HepG2 (cell line): ENCODE measurements around the gene MRPL54. TPM values are rescaled to one million over a fixed set of nuclear protein-coding genes. Genes with fewer than 3 reads are reported as not detected.

Experiments used
- ATAC-seq: fragments of 200-7000 bp; cut with Tn5 transposase; 3 replicates; pipeline ENCODE4 v1.9.1; 2020; ENCODE audit warnings: mild to moderate bottlenecking, moderate library complexity
- BruUV-seq: library from RNA; stranded (reverse); fragments of 400-500 nt; replicated peaks from 2 replicates; lab custom pipeline; 2021; lab: Mats Ljungman, UMichigan
- CTCF ChIA-PET: fragments of 300-600 bp; formaldehyde crosslinking; extraction: SDS; loops from one replicate; lab custom pipeline; 2021; ENCODE audit warnings: low total read pairs, inconsistent platforms, low intra/inter-chr PET ratio; lab: Yijun Ruan, JAX
- POLR2A ChIA-PET: fragments of 350-600 bp; sonication (Branson Sonifier 250); formaldehyde crosslinking; loops from one replicate; lab custom pipeline; 2020; ENCODE audit warnings: antibody characterized with exemption, inconsistent platforms; lab: Yijun Ruan, JAX
- DNase-seq: peaks from one replicate; pipeline ENCODE4 v3.0.0-alpha.2; 2015; ENCODE audit warnings: low spot score
- FAIRE-seq: peaks from 3 replicates; lab custom pipeline; 2011; peaks lifted over from hg19 to GRCh38; lab: Jason Lieb, UNC
- H2AFZ ChIP-seq: one replicate; pipeline ENCODE4 v1.6.1; 2011; ENCODE audit warnings: low read length, inconsistent platforms
- H3K27ac ChIP-seq: fragments of 300-600 bp; 3 replicates; pipeline ENCODE4 v1.8.0; 2011; ENCODE audit warnings: mixed run types, mild to moderate bottlenecking, mixed read lengths, low read length, inconsistent platforms; ENCODE audit not compliant: insufficient read depth; ENCODE audit errors: extremely low read length
- H3K27me3 ChIP-seq, 2 experiments: fragments of 200-600 bp in 1 of 2; 2 replicates in 1 of 2; 3 replicates in 1 of 2; pipeline versions ENCODE4 v1.6.0 to v1.8.0; 2011; ENCODE audit warnings: low read length in 2 of 2, mild to moderate bottlenecking in 2 of 2, moderate library complexity in 2 of 2, inconsistent platforms in 1 of 2; ENCODE audit not compliant: insufficient read depth in 2 of 2, control insufficient read depth in 1 of 2
- H3K36me3 ChIP-seq, 2 experiments: fragments of 200-600 bp in 1 of 2; replicated peaks in 1 of 2; 2 replicates in 1 of 2; 3 replicates in 1 of 2; pipeline versions ENCODE4 v1.5.1 to v1.8.0; 2011; ENCODE audit warnings: low read length in 2 of 2, inconsistent platforms in 1 of 2; ENCODE audit not compliant: insufficient read depth in 2 of 2, control insufficient read depth in 1 of 2
- H3K4me1 ChIP-seq: 2 replicates; pipeline ENCODE4 v1.5.1; 2012; ENCODE audit warnings: low read length, inconsistent platforms; ENCODE audit not compliant: insufficient read depth
- H3K4me2 ChIP-seq: 2 replicates; pipeline ENCODE4 v1.6.0; 2011; ENCODE audit warnings: low read depth, low read length, inconsistent platforms
- H3K4me3 ChIP-seq, 3 experiments: fragments of 200-600 bp in 1 of 3; sonication (generic), shearing (Covaris generic) in 1 of 3; replicated peaks in 1 of 3; 2 replicates each; pipeline ENCODE4 v1.5.1; 2011 to 2016; ENCODE audit warnings: low read length in 3 of 3, inconsistent platforms in 2 of 3, low read depth in 2 of 3, mild to moderate bottlenecking in 2 of 3, control low read depth in 1 of 3, mixed read lengths in 1 of 3; ENCODE audit not compliant: insufficient read depth in 1 of 3
- H3K79me2 ChIP-seq: one replicate; pipeline ENCODE4 v1.6.1; 2011; ENCODE audit warnings: low read length, inconsistent platforms; ENCODE audit not compliant: insufficient read depth
- H3K9ac ChIP-seq: 2 replicates; pipeline ENCODE4 v1.6.0; 2011; ENCODE audit warnings: mild to moderate bottlenecking, low read depth, low read length, inconsistent platforms; ENCODE audit not compliant: insufficient read depth
- H3K9me3 ChIP-seq: 2 replicates; pipeline ENCODE4 v1.5.1; 2012; ENCODE audit warnings: mild to moderate bottlenecking, low read length
- H4K20me1 ChIP-seq: 2 replicates; pipeline ENCODE4 v1.6.0; 2011; ENCODE audit warnings: inconsistent platforms, mild to moderate bottlenecking, low read length, moderate library complexity; ENCODE audit not compliant: insufficient read depth
- CHD4 ChIP-seq: fragments of 200-600 bp; sonication (generic); IDR thresholded peaks from 2 replicates; pipeline ENCODE4 v1.7.0; 2017; ENCODE audit warnings: mild to moderate bottlenecking, low read length, borderline replicate concordance
- KAT8 ChIP-seq: IDR thresholded peaks from 2 replicates; pipeline ENCODE4 v1.6.1; 2016; ENCODE audit warnings: missing genetic modification reagents, missing compliant biosample characterization
- KDM1A ChIP-seq: IDR thresholded peaks from 2 replicates; pipeline ENCODE4 v1.6.1; 2016; ENCODE audit warnings: missing compliant biosample characterization
- NFIC ChIP-seq: IDR thresholded peaks from 2 replicates; pipeline ENCODE4 v1.6.1; 2012; ENCODE audit warnings: mild to moderate bottlenecking, low read length, inconsistent platforms
- ZKSCAN1 ChIP-seq: fragments of 150-350 bp; IDR thresholded peaks from 2 replicates; pipeline ENCODE4 v1.6.1; 2014; ENCODE audit warnings: low read length
- ZMYM3 ChIP-seq: sonication (generic); formaldehyde crosslinking; IDR thresholded peaks from 2 replicates; pipeline ENCODE4 v1.5.1; 2020; ENCODE audit warnings: mild to moderate bottlenecking, missing genetic modification reagents
- ZNF432 ChIP-seq: sonication (generic); formaldehyde crosslinking; IDR thresholded peaks from 2 replicates; pipeline ENCODE4 v1.5.0; 2020; ENCODE audit warnings: missing genetic modification reagents, mild to moderate bottlenecking, borderline replicate concordance
- ZNF563 ChIP-seq: sonication (generic); formaldehyde crosslinking; IDR thresholded peaks from 2 replicates; pipeline ENCODE4 v1.8.0; 2022; ENCODE audit warnings: mild to moderate bottlenecking, moderate library complexity, missing genetic modification reagents
- ZSCAN9 ChIP-seq: IDR thresholded peaks from 2 replicates; pipeline ENCODE4 v1.6.1; 2016; ENCODE audit warnings: borderline replicate concordance
- WGBS: methylation state at CpG from one replicate; pipeline ENCODE4 v1.1.6; 2017; ENCODE audit warnings: low lambda C conversion rate; 5-methylcytosine and 5-hydroxymethylcytosine counted together
- in situ Hi-C: cut with HindIII; loops from 2 replicates; pipeline ENCODE4 v1.10.0; 2017; ENCODE audit warnings: low pct_unique_long_range_greater_than_20kb; ENCODE audit not compliant: extremely low pct_ligation_motif_present
- intact Hi-C: fragments of 100-400 bp; cut with micrococcal nuclease; formaldehyde crosslinking; loops from one replicate; pipeline ENCODE4 v1.10.0; 2022; ENCODE audit not compliant: unreplicated experiment
- polyA plus RNA-seq, 8 experiments: library from polyadenylated mRNA; depleted of rRNA in 3 of 8; stranded (reverse) in 7 of 8; unstranded in 1 of 8; fragments of >200 nt; fragmentation: Illumina TruSeq in 4 of 8; extraction: Trizol in 4 of 8; gene quantifications; 2 replicates each; pipeline versions ENCODE4 v1.2.1 to v1.2.3, GENCODE V29; 2011 to 2016; ENCODE audit warnings: low read depth in 4 of 8, missing spikeins in 1 of 8, mixed read lengths in 1 of 8; ENCODE audit not compliant: insufficient read depth in 1 of 8
- total RNA-seq, 5 experiments: library from RNA; depleted of rRNA; stranded (reverse); fragments of >200 nt; fragmentation: Illumina TruSeq; extraction: Trizol; gene quantifications; 2 replicates each; pipeline ENCODE4 v1.2.3, GENCODE V29; 2016; ENCODE audit warnings: low read depth in 1 of 5
- TF ChIP-seq, protein P1 (sequence below): sonication (generic); formaldehyde crosslinking; IDR thresholded peaks from 2 replicates; pipeline ENCODE4 v1.5.0; 2020; ENCODE audit warnings: missing genetic modification reagents
- TF ChIP-seq, protein P2 (sequence below): sonication (generic); formaldehyde crosslinking; IDR thresholded peaks from 2 replicates; pipeline ENCODE4 v1.4.0; 2020; ENCODE audit warnings: missing genetic modification reagents
- TF ChIP-seq, protein P3 (sequence below): sonication (generic); formaldehyde crosslinking; IDR thresholded peaks from 2 replicates; pipeline ENCODE4 v1.4.0; 2020; ENCODE audit warnings: missing genetic modification reagents, mild to moderate bottlenecking, borderline replicate concordance

The MRPL54 gene
- total and polyA plus RNA-seq, 2 of the 13 experiments (the other 11 are each of a cell fraction or from before 2014, with no cell fraction given) = 36.8 to 66.9 TPM

DNA sequence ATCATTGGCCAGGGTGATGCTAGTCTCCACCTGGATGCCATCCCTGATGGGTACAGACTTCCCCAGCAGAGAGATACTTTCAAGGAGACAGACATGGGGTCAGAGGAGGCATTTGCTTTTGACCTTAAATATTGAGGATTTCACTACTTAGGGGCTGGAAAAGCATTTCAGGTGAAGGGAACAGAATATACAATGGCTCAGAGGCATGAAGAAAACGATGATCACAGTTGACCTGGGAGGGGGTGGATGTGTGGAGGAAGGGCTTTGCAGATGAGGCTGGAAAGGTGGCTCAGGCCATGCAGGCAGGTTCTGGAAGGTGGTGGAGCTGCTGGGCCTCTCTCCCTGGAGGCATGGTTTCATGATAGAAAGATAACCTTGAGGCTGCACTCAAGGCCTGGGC, 19.8 kb downstream of the MRPL54 start:
- BruUV-seq = no TSS peak
- FAIRE-seq (no peak), ATAC-seq (no peak), DNase-seq (no peak)
- intact Hi-C loops (no loop called here), in situ Hi-C loops (no loop called here)
- TF ChIP-seq ZKSCAN1 (peak; percentile 54; the same call in 1 of the 2 replicates), ZMYM3 (CRISPR knock-in tag) (peak; percentile 60), CHD4 (0 out of 2 replicates have a peak, but pooled peaks have one; percentile 21), ZNF563 (CRISPR knock-in tag) (no peak), KDM1A (CRISPR knock-in tag) (0 out of 2 replicates have a peak, but pooled peaks have one; percentile 23)
- TF ChIP-seq, protein P1, sequence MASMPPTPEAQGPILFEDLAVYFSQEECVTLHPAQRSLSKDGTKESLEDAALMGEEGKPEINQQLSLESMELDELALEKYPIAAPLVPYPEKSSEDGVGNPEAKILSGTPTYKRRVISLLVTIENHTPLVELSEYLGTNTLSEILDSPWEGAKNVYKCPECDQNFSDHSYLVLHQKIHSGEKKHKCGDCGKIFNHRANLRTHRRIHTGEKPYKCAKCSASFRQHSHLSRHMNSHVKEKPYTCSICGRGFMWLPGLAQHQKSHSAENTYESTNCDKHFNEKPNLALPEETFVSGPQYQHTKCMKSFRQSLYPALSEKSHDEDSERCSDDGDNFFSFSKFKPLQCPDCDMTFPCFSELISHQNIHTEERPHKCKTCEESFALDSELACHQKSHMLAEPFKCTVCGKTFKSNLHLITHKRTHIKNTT (CRISPR knock-in tag) = no peak
- peaks cover 18% of the 10 kb centered on the region for H3K9me3 ChIP-seq
- H2AFZ ChIP-seq = no peak overlapping the region
- H3K36me3 ChIP-seq = no peaks in the 10 kb centered on the region
- H3K79me2 ChIP-seq = no peaks in the 10 kb centered on the region
- no peak overlapping the region for H3K4me3 ChIP-seq
- CTCF ChIA-PET = no interaction called here
- no peak overlapping the region for H3K9ac ChIP-seq
- H3K4me1 ChIP-seq = 0 out of 2 replicates have a peak, but pooled peaks cover 5% of the 10 kb centered on the region
- no peaks in the 10 kb centered on the region for H4K20me1 ChIP-seq
- peaks cover 8 to 33% of the 10 kb centered on the region in 2 experiments; a peak in 4 of 5 replicates for H3K27me3 ChIP-seq
- POLR2A ChIA-PET = no interaction called here
- 0% methylated on average over 1 of the region's 1 CpG for WGBS
- H3K4me2 ChIP-seq = no peak overlapping the region
- no peak overlapping the region for H3K27ac ChIP-seq

DNA sequence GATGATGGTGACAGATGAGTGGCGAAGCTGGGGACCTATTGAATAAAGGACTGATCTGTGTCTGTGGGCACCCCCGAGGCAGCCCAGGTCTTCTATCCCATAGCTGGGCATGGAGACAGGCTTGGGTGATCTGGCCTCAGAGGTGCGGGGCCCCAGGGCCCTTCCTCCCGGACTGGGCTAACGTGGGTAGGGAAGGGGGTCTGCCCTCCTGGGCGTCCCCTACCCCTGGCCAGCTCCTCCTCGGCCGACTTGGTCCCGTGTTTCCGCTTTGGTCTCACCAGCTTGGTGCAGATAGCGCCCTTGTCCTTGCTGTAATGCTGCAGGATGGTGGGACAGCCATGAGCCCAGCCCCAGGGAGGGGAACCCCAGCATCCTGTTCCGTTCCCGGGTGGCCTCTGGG, 20.4 kb downstream of the MRPL54 start:
- BruUV-seq = no TSS peak
- no peak for TF ChIP-seq ZSCAN9 (CRISPR knock-in tag)
- TF ChIP-seq, protein P2, sequence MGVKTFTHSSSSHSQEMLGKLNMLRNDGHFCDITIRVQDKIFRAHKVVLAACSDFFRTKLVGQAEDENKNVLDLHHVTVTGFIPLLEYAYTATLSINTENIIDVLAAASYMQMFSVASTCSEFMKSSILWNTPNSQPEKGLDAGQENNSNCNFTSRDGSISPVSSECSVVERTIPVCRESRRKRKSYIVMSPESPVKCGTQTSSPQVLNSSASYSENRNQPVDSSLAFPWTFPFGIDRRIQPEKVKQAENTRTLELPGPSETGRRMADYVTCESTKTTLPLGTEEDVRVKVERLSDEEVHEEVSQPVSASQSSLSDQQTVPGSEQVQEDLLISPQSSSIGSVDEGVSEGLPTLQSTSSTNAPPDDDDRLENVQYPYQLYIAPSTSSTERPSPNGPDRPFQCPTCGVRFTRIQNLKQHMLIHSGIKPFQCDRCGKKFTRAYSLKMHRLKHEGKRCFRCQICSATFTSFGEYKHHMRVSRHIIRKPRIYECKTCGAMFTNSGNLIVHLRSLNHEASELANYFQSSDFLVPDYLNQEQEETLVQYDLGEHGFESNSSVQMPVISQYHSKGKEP (CRISPR knock-in tag) = no peak
- TF ChIP-seq KAT8 (CRISPR knock-in tag) = no peak
- TF ChIP-seq ZNF432 (CRISPR knock-in tag) = no peak
- TF ChIP-seq NFIC = no peak
- TF ChIP-seq, protein P3, sequence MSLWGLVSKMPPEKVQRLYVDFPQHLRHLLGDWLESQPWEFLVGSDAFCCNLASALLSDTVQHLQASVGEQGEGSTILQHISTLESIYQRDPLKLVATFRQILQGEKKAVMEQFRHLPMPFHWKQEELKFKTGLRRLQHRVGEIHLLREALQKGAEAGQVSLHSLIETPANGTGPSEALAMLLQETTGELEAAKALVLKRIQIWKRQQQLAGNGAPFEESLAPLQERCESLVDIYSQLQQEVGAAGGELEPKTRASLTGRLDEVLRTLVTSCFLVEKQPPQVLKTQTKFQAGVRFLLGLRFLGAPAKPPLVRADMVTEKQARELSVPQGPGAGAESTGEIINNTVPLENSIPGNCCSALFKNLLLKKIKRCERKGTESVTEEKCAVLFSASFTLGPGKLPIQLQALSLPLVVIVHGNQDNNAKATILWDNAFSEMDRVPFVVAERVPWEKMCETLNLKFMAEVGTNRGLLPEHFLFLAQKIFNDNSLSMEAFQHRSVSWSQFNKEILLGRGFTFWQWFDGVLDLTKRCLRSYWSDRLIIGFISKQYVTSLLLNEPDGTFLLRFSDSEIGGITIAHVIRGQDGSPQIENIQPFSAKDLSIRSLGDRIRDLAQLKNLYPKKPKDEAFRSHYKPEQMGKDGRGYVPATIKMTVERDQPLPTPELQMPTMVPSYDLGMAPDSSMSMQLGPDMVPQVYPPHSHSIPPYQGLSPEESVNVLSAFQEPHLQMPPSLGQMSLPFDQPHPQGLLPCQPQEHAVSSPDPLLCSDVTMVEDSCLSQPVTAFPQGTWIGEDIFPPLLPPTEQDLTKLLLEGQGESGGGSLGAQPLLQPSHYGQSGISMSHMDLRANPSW (CRISPR knock-in tag) = no peak

More for the DNA sequence above, 20.4 kb downstream of the MRPL54 start:
- no peak for FAIRE-seq
- CTCF ChIA-PET = interaction anchor here (1.3 to 1.4 kb wide), 2 partner anchors 39 to 66 kb away, joined by 3 to 5 read pairs; no protein-coding TSS in a partner anchor
- ATAC-seq = no peak
- Histone ChIP-seq H4K20me1 (no peaks in the 10 kb centered on the region), H3K9me3 (peaks cover 18% of the 10 kb centered on the region), H2AFZ (no peak overlapping the region), H3K4me1 (0 out of 2 replicates have a peak, but pooled peaks cover 5% of the 10 kb centered on the region), H3K27me3 (peaks cover 8 to 33% of the 10 kb centered on the region in 2 experiments; a peak in 4 of 5 replicates), H3K4me3 (no peak overlapping the region), H3K36me3 (no peaks in the 10 kb centered on the region), H3K9ac (no peak overlapping the region), H3K27ac (no peak overlapping the region), H3K4me2 (no peak overlapping the region), H3K79me2 (no peaks in the 10 kb centered on the region)
- intact Hi-C loops = no loop called here
- 45% methylated on average over 7 of the region's 13 CpGs for WGBS
- in situ Hi-C loops = no loop called here
- no peak for DNase-seq
- POLR2A ChIA-PET = no interaction called here
